SIG-M5 (cell line): ENCODE data around the gene MACROD2.

Experiments
- DNase-seq: peaks from one replicate; lab custom pipeline; 2025; lab: John Stamatoyannopoulos, UW

The MACROD2 gene

DNA sequence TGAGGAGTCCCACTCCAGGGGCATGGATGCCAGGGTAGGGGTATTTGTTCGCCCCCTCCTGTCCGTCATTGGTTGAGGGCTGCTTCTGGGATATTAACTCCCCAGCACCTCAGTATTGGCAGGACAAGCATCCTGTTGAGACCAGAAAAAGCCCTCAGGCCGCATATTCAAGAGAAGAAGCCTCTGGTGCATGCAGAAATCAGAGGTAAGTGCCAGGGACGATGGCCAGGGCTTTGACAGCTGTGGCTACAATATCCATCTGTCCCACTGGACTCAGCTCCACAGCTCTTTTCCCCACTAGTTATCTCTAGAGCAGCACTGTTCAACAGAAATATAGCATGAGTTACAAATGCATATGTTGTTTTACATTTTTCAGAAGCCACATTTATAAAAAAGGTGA, 1926.6 kb downstream of the MACROD2 start:
- no peak for DNase-seq

GRCh38 chr20:15922556-15922955, 1927.2 kb downstream of the MACROD2 start:
- DNase-seq = no peak

GRCh38 chr20:15923030-15923776, 1927.9 kb downstream of the MACROD2 start:
- no peak for DNase-seq

GRCh38 chr20:15924556-15924955, 1929.2 kb downstream of the MACROD2 start:
- DNase-seq = no peak

GRCh38 chr20:15925376-15925775, 1930.1 kb downstream of the MACROD2 start:
- no peak for DNase-seq

GRCh38 chr20:15927893-15928650, 1932.8 kb downstream of the MACROD2 start:
- no peak for DNase-seq

GRCh38 chr20:15928946-15929345, 1933.6 kb downstream of the MACROD2 start:
- no peak for DNase-seq

DNA sequence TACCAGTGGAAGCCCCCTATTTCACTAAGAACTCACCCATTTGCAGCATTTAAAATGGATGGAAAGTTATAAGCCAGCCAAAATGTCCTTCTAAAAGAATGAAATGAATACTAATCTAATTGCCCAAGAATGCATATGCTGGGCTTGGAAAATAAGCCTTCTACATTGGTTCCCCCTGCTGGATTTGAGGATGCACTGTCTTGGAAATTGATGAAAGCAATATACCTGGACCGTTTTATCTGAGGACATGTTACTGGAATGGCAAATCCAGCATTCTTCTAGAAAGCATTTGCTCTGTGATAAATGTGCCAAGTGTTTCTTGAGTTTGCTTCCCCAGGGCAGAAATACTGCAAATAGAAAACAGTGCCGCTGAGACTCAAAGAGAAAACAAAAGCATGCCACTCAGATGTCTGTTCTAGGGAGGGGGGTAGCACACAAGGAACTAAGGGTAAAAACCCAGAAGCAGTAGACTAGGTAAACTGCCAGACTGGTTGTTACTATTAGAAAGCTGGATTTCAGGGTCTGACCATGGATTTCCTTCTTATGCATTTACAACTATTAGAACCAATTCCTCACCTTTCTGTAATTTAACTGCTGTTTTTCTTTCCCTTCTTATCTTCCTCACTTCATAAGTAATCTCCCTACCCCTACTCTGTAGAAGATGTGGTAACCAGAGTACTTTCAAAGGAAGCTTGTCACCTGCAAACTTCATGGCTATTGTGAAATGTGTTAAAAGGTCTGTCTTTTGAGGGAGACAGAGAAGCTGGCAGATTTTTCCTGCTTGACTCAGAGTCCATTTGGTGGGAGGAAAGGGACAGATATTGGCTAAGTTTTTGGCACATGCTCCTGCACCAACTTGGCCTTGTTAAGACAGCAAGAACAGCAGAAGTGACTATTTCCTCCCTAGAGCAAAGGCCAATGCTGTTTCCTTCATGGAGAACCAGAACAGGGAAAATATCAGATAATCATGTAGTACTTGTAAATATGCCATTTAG, 1935.3 kb downstream of the MACROD2 start:
- DNase-seq = no peak

DNA sequence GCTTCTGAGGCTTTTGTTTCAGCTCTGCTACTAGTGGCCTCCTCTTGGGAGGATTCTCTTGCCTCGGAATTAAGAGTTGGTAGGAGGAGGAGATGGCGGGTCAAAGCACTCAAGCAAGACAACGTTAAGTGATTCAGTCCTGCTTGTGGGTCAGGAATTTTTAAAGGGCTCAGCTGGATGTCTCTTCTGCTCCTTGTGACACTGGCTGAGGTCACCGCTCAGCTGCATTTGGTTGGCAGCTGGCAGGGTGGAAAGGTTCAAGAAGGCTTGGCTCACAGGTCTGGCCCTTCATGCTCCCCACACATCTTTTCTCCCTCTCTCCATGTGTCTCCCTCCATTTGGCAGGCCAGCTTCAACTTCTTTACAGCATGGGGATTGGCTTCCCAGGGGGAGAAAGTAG, 1936.6 kb downstream of the MACROD2 start:
- no peak for DNase-seq

- DNase-seq = no peak
Observed at GRCh38 chr20:15937179-15937578, 1941.9 kb downstream of the MACROD2 start.

- DNase-seq = no peak
Observed at GRCh38 chr20:15938847-15939246, 1943.5 kb downstream of the MACROD2 start.

- no peak for DNase-seq
Observed at GRCh38 chr20:15940127-15940526, 1944.8 kb downstream of the MACROD2 start.

DNA sequence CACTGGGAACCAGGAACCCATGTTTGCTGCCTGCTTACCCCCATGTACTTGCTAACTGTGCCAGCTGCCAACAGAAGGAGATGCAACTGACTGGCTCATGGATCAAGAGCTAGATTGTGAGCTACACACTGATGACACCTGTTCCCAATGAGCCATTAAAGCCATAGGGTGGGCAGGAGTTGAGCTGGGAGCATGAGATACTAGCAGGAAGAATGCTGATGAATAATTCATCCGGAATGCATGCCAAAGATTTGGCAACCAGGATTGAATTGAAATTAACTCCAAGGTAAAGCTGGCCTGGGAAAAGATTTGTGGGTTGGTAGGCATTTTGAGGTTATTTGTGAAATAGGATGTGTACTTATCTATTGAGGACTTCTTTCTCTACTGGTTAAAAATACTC, 1946.8 kb downstream of the MACROD2 start:
- DNase-seq = no peak

- no peak for DNase-seq
Observed at GRCh38 chr20:15945289-15945688, 1950.0 kb downstream of the MACROD2 start.

DNA sequence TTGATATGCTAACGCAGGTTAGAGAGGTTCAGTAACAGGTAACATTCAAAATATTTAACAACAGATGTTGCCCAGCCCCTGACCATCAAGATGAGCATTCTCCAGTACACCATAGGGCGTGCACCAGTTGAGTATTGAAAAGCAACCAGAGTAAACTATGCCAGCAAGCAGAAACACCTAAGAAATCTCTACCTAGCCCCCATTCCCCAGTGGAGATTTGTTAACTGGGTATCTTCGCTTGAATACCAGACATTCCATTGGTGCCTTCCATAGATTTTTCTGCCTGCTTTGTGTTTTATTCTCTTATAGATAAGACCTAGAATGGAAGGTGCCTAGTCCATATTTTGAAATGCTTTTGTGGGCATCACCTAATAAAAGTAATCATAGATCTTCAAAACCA, 1954.1 kb downstream of the MACROD2 start:
- DNase-seq = no peak

DNA sequence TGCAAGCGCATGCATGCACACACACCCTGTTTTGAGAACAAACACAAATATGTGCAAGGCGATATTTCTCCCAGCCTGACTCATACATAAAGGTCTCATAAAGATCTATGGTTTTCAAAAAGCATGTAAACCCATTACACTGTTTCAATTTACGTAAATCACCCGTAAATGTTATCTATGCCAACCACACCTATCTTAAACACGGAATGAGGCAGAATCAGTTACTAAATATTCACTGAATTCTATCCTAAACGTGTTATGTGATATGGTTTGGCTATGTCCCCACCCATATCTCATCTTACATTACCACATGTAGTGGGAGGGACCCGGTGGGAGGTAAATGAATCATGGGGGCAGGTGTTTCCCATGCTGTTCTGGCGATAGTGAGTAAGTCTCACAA, 1956.3 kb downstream of the MACROD2 start:
- no peak for DNase-seq

DNA sequence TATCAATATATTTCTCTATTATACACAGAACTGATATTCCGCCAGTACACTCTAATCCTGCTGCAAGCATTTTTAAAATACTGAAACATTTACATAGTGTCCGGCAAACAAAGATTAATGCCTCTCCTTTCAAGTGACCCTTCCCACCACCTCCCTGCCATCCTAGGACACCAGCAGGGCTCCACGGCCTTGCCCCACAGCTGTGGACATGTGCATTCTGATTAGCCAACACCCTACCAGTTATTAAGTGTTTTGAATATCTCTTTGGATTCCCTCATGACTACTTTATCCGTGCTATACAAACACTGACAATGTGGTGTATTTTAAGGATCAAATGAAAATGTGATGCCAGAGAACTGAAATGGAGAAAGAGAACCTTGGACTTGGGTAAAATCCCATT, 1962.8 kb downstream of the MACROD2 start:
- DNase-seq = no peak

- DNase-seq = no peak
Observed at GRCh38 chr20:15965165-15965564, 1969.8 kb downstream of the MACROD2 start.

- DNase-seq = no peak
Observed at GRCh38 chr20:15967334-15967733, 1972.0 kb downstream of the MACROD2 start.

- no peak for DNase-seq
Observed at GRCh38 chr20:15976047-15976736, 1980.9 kb downstream of the MACROD2 start.

DNA sequence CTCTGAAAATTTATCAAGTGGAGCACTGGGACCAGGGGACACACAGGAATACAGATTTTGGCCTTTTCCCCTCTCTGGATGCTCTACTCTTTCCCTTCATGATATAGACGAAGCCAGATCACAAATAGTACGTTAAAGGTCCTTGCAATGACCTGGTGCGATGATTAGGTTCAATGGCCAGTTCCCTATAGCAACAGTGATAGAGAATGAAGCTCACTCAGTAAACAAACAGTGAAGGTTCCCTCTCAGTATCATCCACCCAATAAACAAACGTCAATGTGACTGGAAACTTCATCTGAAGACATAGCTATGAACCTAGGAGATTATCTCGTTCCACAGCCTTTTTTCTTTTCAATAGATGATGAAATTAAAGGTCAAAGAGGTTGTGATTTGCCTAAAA, 1981.7 kb downstream of the MACROD2 start:
- DNase-seq = no peak

DNA sequence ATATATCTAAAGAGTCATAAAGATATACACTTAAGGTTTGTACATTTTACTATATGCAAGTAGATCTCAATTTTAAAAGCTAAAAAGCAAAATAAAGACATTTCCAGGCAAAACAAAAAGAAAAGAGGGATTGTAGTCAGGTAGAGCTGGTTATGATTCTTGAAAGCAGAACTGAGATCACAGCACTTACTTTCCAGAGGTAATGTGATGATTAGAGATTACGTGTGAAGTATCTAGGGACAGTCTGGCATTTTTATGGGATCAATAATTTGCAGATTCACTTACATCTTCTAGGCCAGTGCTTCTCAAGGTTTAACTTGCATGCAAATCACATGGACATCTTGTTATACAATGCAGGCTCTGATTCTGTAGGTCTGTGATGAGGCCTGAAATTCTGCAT, 1982.4 kb downstream of the MACROD2 start:
- DNase-seq = no peak
